Caco-2 (cell line): ENCODE results near the gene PRDM2. TPM values are rescaled to one million over a fixed set of nuclear protein-coding genes. Genes with fewer than 3 reads are reported as not detected.

Source experiments
- BruUV-seq: library from RNA; stranded (reverse); fragments of 400-500 nt; replicated peaks from 2 replicates; lab custom pipeline; 2021; lab: Mats Ljungman, UMichigan
- CTCF ChIA-PET: fragments of 300-600 bp; sonication (Branson Sonifier 250); formaldehyde crosslinking; loops from one replicate; lab custom pipeline; 2022; ENCODE audit warnings: antibody characterized with exemption; lab: Charles Lee
- POLR2A ChIA-PET: fragments of 300-600 bp; sonication (Branson Sonifier 250); formaldehyde crosslinking; loops from one replicate; lab custom pipeline; 2022; ENCODE audit warnings: antibody characterized with exemption; lab: Charles Lee
- DNase-seq, 2 experiments: peaks; one replicate each; pipeline versions ENCODE4 v3.0.0 to v3.0.0-alpha.2; 2020 to 2022
- H3K27me3 ChIP-seq: replicated peaks from 2 replicates; pipeline ENCODE4 v1.6.0; 2011; ENCODE audit warnings: low read length; ENCODE audit not compliant: control insufficient read depth, insufficient read depth
- H3K36me3 ChIP-seq: 2 replicates; pipeline ENCODE4 v1.5.1; 2011; ENCODE audit warnings: low read length; ENCODE audit not compliant: control insufficient read depth, insufficient read depth
- H3K4me1 ChIP-seq: fragments of 250-450 bp; sonication (Bioruptor Pico); 2 replicates; pipeline ENCODE4 v1.5.1; 2020; ENCODE audit warnings: mild to moderate bottlenecking
- H3K4me3 ChIP-seq: 2 replicates; pipeline ENCODE4 v1.5.1; 2011; ENCODE audit warnings: low read depth, mild to moderate bottlenecking, control low read depth, low read length
- H3K9me3 ChIP-seq: fragments of 250-450 bp; sonication (Bioruptor Pico); 2 replicates; pipeline ENCODE4 v1.5.1; 2020; ENCODE audit warnings: mild to moderate bottlenecking, moderate library complexity
- H3K27ac Mint-ChIP-seq: one replicate; pipeline ENCODE4 v1.8.0; 2022; ENCODE audit warnings: mixed read lengths; ENCODE audit not compliant: unreplicated experiment
- H3K27me3 Mint-ChIP-seq: one replicate; pipeline ENCODE4 v1.8.0; 2022; ENCODE audit warnings: mixed read lengths; ENCODE audit not compliant: insufficient read depth, unreplicated experiment
- H3K36me3 Mint-ChIP-seq: one replicate; pipeline ENCODE4 v1.8.0; 2022; ENCODE audit warnings: mild to moderate bottlenecking, mixed read lengths; ENCODE audit not compliant: insufficient read depth, unreplicated experiment
- H3K4me1 Mint-ChIP-seq: one replicate; pipeline ENCODE4 v1.8.0; 2022; ENCODE audit warnings: low read depth, mixed read lengths; ENCODE audit not compliant: unreplicated experiment
- H3K4me3 Mint-ChIP-seq: one replicate; pipeline ENCODE4 v1.8.0; 2022; ENCODE audit warnings: mild to moderate bottlenecking, moderate library complexity, mixed read lengths; ENCODE audit not compliant: unreplicated experiment
- H3K9me3 Mint-ChIP-seq: one replicate; pipeline ENCODE4 v1.8.0; 2022; ENCODE audit warnings: mixed read lengths; ENCODE audit not compliant: unreplicated experiment
- CTCF ChIP-seq, 2 experiments: fragments of 200-600 bp in 1 of 2; IDR thresholded peaks; 1 replicate in 1 of 2; 2 replicates in 1 of 2; pipeline versions ENCODE4 v1.5.1 to v1.8.0; 2011 to 2022; ENCODE audit warnings: antibody characterized with exemption in 1 of 2, control low read depth in 1 of 2, inconsistent platforms in 1 of 2, low read depth in 1 of 2, low read length in 1 of 2, mild to moderate bottlenecking in 1 of 2, moderate library complexity in 1 of 2; ENCODE audit not compliant: insufficient read depth in 1 of 2, severe bottlenecking in 1 of 2, unreplicated experiment in 1 of 2
- intact Hi-C: fragments of 100-400 bp; cut with micrococcal nuclease; formaldehyde crosslinking; loops from one replicate; pipeline ENCODE4 v1.10.0; 2022; ENCODE audit not compliant: unreplicated experiment
- total RNA-seq: library from RNA; stranded (reverse); gene quantifications from 2 replicates; pipeline ENCODE4 v1.2.3, GENCODE V29; 2022

PRDM2 gene
- total RNA-seq, 1 experiment from 2014 or later = 32.7 TPM

GRCh38 chr1:13820055-13820454, 120.1 kb downstream of the PRDM2 start:
- ChIA-PET POLR2A (no interaction called here), CTCF (no interaction called here)
- no peak for TF ChIP-seq CTCF (IDR thresholded peaks at IDR 0.05; ENCODE audit: insufficient read depth in 1 of 2, low read depth in 1 of 2, low read length in 1 of 2, severe bottlenecking in 1 of 2, unreplicated experiment in 1 of 2)
- H3K27ac Mint-ChIP-seq = no peak overlapping the region
- H3K27me3 Mint-ChIP-seq = no peaks in the 10 kb centered on the region
- no peaks in the 10 kb centered on the region for H3K9me3 ChIP-seq
- no TSS peak for BruUV-seq
- H3K36me3 ChIP-seq = no peaks in the 10 kb centered on the region
- H3K4me1 Mint-ChIP-seq = no peaks in the 10 kb centered on the region
- no peak overlapping the region for H3K4me3 Mint-ChIP-seq
- intact Hi-C loops = no loop called here
- DNase-seq = no peak
- no peaks in the 10 kb centered on the region for H3K4me1 ChIP-seq
- no peak overlapping the region for H3K4me3 ChIP-seq
- H3K36me3 Mint-ChIP-seq = peaks cover 4% of the 10 kb centered on the region
- H3K27me3 ChIP-seq = no peaks in the 10 kb centered on the region
- H3K9me3 Mint-ChIP-seq = no peaks in the 10 kb centered on the region

- Histone ChIP-seq H3K27me3 (no peaks in the 10 kb centered on the region), H3K4me1 (no peaks in the 10 kb centered on the region), H3K9me3 (no peaks in the 10 kb centered on the region), H3K4me3 (no peak overlapping the region), H3K36me3 (no peaks in the 10 kb centered on the region)
- no TSS peak for BruUV-seq
- TF ChIP-seq CTCF (IDR thresholded peaks at IDR 0.05; ENCODE audit: insufficient read depth in 1 of 2, low read depth in 1 of 2, low read length in 1 of 2, severe bottlenecking in 1 of 2, unreplicated experiment in 1 of 2) = no peak
- peaks cover 7% of the 10 kb centered on the region for H3K36me3 Mint-ChIP-seq
- CTCF ChIA-PET = no interaction called here
- H3K27ac Mint-ChIP-seq = no peak overlapping the region
- POLR2A ChIA-PET = no interaction called here
- no peaks in the 10 kb centered on the region for H3K4me1 Mint-ChIP-seq
- H3K4me3 Mint-ChIP-seq = no peak overlapping the region
- H3K27me3 Mint-ChIP-seq = no peaks in the 10 kb centered on the region
- no peaks in the 10 kb centered on the region for H3K9me3 Mint-ChIP-seq
- DNase-seq = no peak
- intact Hi-C loops = no loop called here
These were observed 120.5 kb downstream of the PRDM2 start for GRCh38 chr1:13820456-13820855.

- no peak overlapping the region for H3K4me3 ChIP-seq
- no peak for DNase-seq
- CTCF ChIA-PET = no interaction called here
- no TSS peak for BruUV-seq
- H3K36me3 ChIP-seq = no peaks in the 10 kb centered on the region
- H3K27me3 Mint-ChIP-seq = no peaks in the 10 kb centered on the region
- intact Hi-C loops = no loop called here
- H3K4me3 Mint-ChIP-seq = no peak overlapping the region
- H3K4me1 Mint-ChIP-seq = no peaks in the 10 kb centered on the region
- peaks cover 7% of the 10 kb centered on the region for H3K36me3 Mint-ChIP-seq
- no peaks in the 10 kb centered on the region for H3K9me3 Mint-ChIP-seq
- TF ChIP-seq CTCF (IDR thresholded peaks at IDR 0.05; ENCODE audit: insufficient read depth in 1 of 2, low read depth in 1 of 2, low read length in 1 of 2, severe bottlenecking in 1 of 2, unreplicated experiment in 1 of 2) = no peak
- POLR2A ChIA-PET = no interaction called here
- no peaks in the 10 kb centered on the region for H3K4me1 ChIP-seq
- no peaks in the 10 kb centered on the region for H3K27me3 ChIP-seq
- H3K27ac Mint-ChIP-seq = no peak overlapping the region
- no peaks in the 10 kb centered on the region for H3K9me3 ChIP-seq
These were observed 123.3 kb downstream of the PRDM2 start for GRCh38 chr1:13823126-13823880.
